ENCODE data around the gene GAST.

DNA sequence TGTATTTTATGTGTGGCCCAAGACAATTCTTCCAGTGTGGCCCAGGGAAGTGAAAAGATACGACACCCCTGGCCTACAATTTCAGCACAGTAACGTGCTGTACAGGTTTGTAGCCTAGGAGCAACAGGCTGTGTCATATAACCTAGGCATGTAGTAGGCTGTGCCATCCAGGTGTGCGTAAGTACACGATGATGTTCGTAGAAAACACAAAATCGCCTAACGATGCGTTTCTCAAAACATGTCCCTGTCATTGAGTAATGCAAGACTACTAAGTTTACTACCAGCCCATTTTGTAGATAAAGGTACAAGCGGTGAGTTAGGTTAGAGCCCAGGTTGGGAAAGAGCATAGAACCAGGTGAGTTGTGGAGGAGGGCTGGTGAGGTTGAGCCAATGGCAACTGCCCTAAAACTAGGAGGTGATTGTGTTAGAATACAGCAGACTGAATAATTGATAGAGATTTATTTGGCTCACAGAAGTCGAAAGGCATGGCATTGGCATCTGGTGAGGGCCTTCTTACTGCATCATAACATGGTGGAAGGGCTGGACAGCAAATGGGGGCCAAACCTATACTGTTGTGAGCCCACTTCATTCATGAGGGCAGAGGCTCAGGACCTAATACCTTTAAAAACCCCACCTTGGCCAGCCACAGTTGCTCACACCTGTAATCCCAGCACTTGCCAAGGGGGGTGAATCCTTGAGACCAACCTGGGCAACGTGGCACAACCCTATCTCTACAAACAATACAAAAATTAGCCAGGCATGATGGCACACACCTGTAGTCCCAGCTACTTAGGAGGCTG is 19.2 kb upstream of the GAST start:
- peak; percentile 19; the same call in 1 of the 2 replicates for TF ChIP-seq POLR2AphosphoS5 (IDR thresholded peaks at IDR 0.05; ENCODE audit: low read length)
- no peak for TF ChIP-seq RBBP5 (conservative IDR thresholded peaks at IDR 0.05)
- no peak for TF ChIP-seq RCOR1 (conservative IDR thresholded peaks at IDR 0.05; ENCODE audit: low read depth, low read length)
- TF ChIP-seq, protein P1, sequence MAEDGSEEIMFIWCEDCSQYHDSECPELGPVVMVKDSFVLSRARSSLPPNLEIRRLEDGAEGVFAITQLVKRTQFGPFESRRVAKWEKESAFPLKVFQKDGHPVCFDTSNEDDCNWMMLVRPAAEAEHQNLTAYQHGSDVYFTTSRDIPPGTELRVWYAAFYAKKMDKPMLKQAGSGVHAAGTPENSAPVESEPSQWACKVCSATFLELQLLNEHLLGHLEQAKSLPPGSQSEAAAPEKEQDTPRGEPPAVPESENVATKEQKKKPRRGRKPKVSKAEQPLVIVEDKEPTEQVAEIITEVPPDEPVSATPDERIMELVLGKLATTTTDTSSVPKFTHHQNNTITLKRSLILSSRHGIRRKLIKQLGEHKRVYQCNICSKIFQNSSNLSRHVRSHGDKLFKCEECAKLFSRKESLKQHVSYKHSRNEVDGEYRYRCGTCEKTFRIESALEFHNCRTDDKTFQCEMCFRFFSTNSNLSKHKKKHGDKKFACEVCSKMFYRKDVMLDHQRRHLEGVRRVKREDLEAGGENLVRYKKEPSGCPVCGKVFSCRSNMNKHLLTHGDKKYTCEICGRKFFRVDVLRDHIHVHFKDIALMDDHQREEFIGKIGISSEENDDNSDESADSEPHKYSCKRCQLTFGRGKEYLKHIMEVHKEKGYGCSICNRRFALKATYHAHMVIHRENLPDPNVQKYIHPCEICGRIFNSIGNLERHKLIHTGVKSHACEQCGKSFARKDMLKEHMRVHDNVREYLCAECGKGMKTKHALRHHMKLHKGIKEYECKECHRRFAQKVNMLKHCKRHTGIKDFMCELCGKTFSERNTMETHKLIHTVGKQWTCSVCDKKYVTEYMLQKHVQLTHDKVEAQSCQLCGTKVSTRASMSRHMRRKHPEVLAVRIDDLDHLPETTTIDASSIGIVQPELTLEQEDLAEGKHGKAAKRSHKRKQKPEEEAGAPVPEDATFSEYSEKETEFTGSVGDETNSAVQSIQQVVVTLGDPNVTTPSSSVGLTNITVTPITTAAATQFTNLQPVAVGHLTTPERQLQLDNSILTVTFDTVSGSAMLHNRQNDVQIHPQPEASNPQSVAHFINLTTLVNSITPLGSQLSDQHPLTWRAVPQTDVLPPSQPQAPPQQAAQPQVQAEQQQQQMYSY (CRISPR knock-in tag; IDR thresholded peaks at IDR 0.05), result no peak
- 0 out of 2 replicates have a peak, but pooled peaks have one; percentile 15 for TF ChIP-seq CREM (IDR thresholded peaks at IDR 0.05; ENCODE audit: low read depth)
- TF ChIP-seq, protein P2, sequence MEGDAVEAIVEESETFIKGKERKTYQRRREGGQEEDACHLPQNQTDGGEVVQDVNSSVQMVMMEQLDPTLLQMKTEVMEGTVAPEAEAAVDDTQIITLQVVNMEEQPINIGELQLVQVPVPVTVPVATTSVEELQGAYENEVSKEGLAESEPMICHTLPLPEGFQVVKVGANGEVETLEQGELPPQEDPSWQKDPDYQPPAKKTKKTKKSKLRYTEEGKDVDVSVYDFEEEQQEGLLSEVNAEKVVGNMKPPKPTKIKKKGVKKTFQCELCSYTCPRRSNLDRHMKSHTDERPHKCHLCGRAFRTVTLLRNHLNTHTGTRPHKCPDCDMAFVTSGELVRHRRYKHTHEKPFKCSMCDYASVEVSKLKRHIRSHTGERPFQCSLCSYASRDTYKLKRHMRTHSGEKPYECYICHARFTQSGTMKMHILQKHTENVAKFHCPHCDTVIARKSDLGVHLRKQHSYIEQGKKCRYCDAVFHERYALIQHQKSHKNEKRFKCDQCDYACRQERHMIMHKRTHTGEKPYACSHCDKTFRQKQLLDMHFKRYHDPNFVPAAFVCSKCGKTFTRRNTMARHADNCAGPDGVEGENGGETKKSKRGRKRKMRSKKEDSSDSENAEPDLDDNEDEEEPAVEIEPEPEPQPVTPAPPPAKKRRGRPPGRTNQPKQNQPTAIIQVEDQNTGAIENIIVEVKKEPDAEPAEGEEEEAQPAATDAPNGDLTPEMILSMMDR (IDR thresholded peaks at IDR 0.05 in 2 of 3, conservative IDR thresholded peaks at IDR 0.05 in 1 of 3; ENCODE audit: control insufficient read depth in 2 of 3, extremely low read depth in 1 of 3, insufficient read depth in 1 of 3, low read depth in 3 of 3, low read length in 3 of 3), result no peak
- no peak for TF ChIP-seq SREBF2 (IDR thresholded peaks at IDR 0.05; ENCODE audit: low read length)
- TF ChIP-seq MYC (IDR thresholded peaks at IDR 0.05; ENCODE audit: insufficient read depth, insufficient read length, insufficient replicate concordance, low read length, severe bottlenecking), result no peak
- TF ChIP-seq ZNF274 (IDR thresholded peaks at IDR 0.05; ENCODE audit: insufficient read depth, insufficient read length), result no peak
- TF ChIP-seq, protein P3, sequence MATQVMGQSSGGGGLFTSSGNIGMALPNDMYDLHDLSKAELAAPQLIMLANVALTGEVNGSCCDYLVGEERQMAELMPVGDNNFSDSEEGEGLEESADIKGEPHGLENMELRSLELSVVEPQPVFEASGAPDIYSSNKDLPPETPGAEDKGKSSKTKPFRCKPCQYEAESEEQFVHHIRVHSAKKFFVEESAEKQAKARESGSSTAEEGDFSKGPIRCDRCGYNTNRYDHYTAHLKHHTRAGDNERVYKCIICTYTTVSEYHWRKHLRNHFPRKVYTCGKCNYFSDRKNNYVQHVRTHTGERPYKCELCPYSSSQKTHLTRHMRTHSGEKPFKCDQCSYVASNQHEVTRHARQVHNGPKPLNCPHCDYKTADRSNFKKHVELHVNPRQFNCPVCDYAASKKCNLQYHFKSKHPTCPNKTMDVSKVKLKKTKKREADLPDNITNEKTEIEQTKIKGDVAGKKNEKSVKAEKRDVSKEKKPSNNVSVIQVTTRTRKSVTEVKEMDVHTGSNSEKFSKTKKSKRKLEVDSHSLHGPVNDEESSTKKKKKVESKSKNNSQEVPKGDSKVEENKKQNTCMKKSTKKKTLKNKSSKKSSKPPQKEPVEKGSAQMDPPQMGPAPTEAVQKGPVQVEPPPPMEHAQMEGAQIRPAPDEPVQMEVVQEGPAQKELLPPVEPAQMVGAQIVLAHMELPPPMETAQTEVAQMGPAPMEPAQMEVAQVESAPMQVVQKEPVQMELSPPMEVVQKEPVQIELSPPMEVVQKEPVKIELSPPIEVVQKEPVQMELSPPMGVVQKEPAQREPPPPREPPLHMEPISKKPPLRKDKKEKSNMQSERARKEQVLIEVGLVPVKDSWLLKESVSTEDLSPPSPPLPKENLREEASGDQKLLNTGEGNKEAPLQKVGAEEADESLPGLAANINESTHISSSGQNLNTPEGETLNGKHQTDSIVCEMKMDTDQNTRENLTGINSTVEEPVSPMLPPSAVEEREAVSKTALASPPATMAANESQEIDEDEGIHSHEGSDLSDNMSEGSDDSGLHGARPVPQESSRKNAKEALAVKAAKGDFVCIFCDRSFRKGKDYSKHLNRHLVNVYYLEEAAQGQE (IDR thresholded peaks at IDR 0.05; ENCODE audit: low read depth, low read length), result no peak
- no peak for TF ChIP-seq ZNF622 (IDR thresholded peaks at IDR 0.05)

All from GM12878 (cell line).